HG02623 (cell line): Measurements from ENCODE around the gene TTC39A.
A peak's percentile ranks its signal among the peaks of the same experiment; 100 is the strongest.

ENCODE experiments used
- ATAC-seq: cut with Tn5 transposase; IDR thresholded peaks from one replicate; pipeline ENCODE4 v1.9.1; 2021; ENCODE audit warnings: moderate library complexity; ENCODE audit not compliant: unreplicated experiment

The TTC39A gene

DNA sequence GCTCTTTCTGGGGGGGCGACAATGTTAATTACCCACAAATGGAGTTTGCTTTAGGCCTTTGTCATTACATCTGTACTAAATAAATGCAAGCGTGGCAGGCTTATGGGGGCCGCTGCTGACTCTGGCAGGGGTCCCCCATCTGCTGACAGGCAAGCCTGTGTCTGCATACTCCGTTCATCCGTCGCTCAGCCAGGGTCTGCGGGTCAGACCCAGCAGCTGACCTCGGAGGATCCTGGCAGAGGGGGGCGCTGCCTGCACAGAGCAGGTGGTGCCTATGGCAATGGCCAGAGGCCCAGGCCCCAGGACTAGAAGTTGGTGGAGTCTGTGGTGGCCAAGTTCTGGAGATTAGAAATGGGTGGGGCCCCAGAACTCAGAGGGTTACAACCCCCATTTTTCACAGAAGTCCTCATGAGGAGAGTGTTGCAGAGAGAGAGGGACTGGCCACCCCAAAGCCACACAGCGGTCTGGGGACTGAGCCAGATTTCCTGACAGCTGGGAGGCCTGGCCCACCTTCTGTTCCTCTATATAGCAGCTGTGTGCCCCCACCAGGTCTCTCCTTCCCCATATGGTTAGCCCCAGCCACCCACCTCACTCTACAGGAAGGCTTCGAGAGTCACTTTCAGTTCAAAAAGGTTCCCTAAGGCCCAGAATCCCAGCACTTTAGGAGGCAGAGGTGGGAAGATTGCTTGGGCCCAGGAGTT lies 31.0 kb downstream of the TTC39A start:
- ATAC-seq: no peak

DNA sequence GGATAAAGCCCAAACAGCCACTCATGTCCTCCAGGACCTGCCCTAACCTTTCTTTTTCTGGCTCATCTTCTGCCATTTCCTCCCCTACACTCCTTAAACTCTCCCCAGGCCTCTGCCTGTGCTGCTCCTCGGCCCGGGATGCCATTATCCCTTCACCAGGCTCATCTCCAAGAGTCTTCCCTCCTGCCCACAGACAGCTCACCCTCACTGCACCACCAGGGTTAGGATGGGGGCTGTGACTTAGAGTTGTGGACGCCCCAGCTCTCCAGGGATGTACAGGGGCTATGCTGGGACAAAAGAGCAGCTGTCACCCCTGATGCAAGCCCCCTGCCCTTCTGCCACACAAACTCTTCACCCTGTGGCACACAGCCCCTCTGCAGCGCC lies 32.0 kb downstream of the TTC39A start:
- ATAC-seq: no peak

GRCh38 chr1:51297401-51298321 lies 32.7 kb downstream of the TTC39A start:
- ATAC-seq: no peak

DNA sequence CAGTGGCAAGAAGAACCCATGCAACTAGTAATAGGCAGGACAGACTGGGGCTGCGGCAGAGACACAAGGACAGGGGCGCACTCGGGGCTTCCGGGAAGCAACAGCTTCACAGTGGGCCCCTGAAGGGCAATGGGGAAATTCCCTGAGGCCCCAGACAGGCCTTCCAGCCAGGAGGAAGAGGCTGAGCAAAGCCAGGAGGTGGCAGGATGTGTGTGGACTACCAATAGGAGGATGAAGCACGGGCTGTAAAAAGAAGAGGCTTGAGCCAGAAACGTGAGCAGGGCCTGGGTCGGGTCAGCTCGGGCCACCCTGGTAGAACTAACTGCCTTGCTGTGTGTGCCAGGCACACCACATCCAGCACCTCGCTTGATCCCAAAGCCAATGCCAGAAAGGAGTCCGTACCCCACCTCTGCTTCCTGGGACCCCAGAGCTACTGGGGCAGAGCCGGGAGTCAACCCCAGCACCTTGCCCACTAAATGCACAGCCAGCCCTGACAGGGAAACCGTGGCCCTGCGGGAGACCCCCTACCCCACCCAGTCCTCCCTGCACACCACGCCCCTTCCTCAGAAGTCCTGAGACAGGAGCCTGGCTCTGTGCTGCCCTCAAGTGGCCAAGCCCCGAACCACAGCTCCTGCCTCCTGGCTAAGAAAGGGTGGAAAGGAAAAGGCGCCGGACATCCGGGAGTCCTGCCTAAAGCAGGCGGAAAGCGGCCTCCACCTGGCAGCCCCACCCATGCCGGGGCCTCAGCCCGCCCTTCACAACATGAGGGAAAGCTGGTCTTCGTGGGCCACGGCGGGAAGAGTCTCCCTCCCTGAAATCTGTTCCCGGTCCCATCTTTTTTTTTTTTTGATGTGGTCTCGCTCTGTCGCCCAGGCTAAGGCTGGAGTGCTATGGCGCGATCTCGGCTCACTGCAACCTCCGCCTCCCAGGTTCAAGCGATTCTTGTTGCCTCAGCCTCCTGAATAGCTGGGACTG lies 33.7 kb downstream of the TTC39A start:
- ATAC-seq: peak; percentile 47

- no peak for ATAC-seq
Measured at GRCh38 chr1:51295926-51296325, 34.4 kb downstream of the TTC39A start.

DNA sequence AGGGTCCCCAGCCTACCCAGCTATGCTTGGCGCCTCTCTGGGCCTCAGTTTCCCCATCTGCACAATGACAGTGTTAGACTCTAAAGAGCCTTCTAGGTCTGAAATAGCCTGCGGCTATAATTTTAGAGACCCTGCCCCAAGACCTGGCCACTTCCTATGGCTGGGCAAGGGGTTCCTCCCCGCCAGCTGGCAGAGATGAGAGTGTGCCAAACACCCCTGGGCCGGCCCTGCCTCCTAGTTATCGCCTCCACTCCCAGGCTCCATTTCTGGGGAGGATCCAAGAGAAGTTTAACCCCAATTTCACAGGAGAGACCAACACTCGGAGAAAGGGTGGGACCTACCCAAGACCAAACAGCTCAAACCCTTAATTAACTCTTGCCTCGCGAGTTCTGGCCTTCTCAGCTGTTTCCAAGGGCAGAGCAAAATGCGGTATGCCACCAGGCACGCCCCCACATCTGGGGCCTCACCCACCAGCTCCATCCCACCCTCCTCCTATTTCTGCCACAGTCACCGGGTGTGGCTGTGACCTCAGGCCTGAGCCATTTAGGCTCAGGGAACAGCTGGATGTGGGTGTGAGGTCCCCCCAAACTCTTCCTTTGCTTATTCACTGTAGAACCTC lies 35.7 kb downstream of the TTC39A start:
- no peak for ATAC-seq

- ATAC-seq: no peak
Measured at GRCh38 chr1:51293898-51294515, 36.4 kb downstream of the TTC39A start.

GRCh38 chr1:51290489-51290847 lies 39.9 kb downstream of the TTC39A start:
- ATAC-seq: no peak

DNA sequence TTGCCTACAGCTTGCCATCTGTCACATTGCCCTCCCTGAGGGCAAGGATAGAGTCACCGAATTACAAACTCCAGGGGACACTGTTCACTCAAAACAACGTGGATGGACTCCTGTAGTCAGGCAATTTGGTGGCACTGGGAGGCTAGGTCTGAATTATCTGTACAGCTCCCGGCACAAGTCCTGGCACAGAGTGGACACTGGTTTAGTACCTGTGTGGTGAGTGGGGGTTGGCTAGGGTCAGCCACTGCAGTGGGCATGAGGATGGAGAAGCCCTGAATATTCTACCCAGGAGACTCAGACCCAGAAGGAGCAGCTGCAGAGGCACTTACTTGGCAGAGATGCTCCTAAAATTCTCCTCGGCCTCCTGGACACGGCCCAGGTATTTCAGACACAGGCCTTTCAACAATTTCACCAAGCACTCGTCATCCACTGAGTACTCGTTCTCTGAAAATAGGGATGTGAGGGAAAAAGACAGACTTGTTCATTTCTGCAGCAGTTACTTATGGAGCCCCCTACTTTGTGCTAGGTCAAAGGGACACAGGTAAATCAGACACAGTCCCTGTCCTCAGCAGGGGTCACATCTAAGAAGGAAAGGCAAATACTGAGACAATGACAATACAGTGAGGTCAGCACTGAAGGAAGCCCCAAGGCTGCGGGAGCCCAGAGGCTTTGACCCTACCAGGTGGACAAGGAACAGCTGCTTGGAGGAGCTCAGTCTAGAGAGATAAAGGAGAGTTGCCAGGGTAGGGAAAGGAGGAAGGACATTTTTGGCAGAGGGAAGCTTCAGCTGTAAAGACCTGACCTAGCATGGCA lies 40.5 kb downstream of the TTC39A start:
- ATAC-seq: no peak

DNA sequence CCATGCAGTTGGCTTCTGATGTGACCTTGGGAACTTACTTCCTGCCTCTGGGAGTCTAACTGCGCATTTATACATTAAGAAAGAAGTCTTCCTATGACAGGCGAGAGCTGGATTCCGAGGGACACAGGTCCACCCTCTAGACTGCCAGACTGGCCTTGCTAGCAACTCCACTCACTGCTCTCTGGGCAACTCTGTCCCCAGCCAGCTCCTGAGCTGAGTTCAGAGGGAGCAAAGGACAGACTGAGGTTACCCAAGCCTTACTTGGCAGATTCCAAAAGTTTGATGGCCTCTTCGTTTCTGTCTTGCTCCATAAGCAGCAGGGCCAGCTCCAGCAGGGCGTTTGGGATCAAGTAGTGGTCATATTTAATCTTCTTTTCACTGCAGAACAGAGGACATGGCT lies 41.8 kb downstream of the TTC39A start:
- no peak for ATAC-seq

GRCh38 chr1:51287966-51288365 lies 42.4 kb downstream of the TTC39A start:
- no peak for ATAC-seq

- ATAC-seq: peak; percentile 84
Measured at GRCh38 chr1:51285055-51285454, 45.3 kb downstream of the TTC39A start.

- peak; percentile 26 for ATAC-seq
Measured at GRCh38 chr1:51284487-51284954, 45.8 kb downstream of the TTC39A start.

DNA sequence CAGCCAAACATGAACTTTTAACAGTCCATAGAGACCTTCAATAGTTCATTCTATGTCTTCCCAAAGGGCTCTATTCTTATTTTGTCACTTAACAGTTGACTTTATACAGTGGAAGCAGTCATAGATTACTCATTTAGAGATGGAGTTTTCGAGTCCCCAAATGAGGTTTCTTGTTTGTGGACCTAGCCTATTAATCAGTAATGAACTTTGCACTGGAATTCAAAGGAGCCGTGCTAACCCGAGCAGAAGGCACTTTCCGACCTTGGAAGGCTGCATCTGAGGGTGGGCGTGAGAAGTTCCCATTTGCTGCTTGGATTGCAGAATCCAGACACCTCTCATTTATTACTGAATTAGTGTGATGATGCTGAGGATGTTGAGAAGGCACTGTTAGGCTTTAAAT lies 46.4 kb downstream of the TTC39A start:
- ATAC-seq: no peak

- no peak for ATAC-seq
Measured at GRCh38 chr1:51282605-51283004, 47.8 kb downstream of the TTC39A start.

DNA sequence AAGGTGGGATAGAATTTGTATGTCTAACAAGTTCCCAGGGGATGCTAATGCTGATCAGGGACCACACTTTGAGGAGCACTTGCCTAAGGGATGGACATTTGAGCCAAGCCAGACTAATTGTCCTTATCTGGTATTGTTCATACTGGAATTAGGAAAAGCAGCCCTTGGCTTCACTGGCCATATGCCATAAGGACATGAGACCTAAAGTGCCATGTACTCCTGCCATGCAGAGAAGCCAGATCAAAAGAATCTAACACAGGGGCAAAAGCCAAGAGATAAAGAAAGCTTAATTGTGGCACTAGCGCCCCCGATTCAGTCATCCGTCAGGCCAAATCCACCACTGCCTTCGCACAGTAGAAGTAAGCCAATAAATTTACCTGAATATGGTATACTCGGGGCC lies 48.6 kb downstream of the TTC39A start:
- no peak for ATAC-seq

GRCh38 chr1:51280321-51280978 lies 49.9 kb downstream of the TTC39A start:
- ATAC-seq: no peak

GRCh38 chr1:51276286-51276685 lies 54.1 kb downstream of the TTC39A start:
- ATAC-seq: no peak

DNA sequence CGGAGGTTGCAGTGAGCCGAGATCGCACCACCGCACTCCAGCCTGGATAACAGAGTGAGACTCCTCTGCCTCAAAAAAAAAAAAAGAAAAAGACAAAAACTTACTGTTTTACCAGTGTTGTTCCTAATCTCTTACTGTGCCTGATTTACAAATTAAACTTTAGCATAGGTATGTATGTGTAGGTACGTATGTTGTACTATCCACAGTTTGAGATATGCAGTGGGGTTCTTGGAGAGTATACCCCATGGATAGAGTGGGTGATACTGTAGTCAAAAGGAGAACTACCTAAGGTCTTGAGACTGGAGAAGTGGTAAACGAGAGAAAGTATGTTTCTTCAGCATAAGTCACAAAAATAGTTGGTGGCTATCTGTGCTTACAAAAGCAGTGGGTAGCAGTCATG lies 55.7 kb downstream of the TTC39A start:
- no peak for ATAC-seq
